KBM-7 (cell line): ENCODE measurements around the gene NUDCD2.
A peak's percentile ranks its signal among the peaks of the same experiment; 100 is the strongest.
"Not testable (repeated sequence)": the region's sequence is repeated elsewhere in the genome, so short reads cannot be mapped to it uniquely, and the experiment has no call there.

Source experiments
- DNase-seq: peaks from one replicate; pipeline ENCODE4 v3.0.0-alpha.2; 2015
- in situ Hi-C: fragments of 300-500 bp; cut with MboI; formaldehyde crosslinking; loops from 2 replicates; pipeline ENCODE4 v1.14.3; 2020; ENCODE audit warnings: low sequenced_read_pairs, low pct_unique_long_range_greater_than_20kb, mixed read lengths

Gene NUDCD2

DNA sequence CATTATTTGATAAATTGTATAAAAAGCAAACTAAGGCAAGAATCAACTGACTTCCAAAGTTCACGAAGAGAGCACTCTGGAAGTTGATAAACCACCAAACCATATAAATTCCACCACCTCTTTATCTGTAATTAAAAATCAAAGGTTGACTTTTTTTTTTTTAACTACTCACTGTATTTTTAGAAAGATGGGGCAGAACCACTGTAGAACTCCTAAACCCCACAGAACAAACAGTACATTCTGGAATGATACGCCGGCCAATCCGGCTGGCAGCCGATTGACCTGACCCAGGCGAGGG, 22.9 kb downstream of the NUDCD2 start:
- in situ Hi-C loops = no loop called here
- no peak for DNase-seq

DNA sequence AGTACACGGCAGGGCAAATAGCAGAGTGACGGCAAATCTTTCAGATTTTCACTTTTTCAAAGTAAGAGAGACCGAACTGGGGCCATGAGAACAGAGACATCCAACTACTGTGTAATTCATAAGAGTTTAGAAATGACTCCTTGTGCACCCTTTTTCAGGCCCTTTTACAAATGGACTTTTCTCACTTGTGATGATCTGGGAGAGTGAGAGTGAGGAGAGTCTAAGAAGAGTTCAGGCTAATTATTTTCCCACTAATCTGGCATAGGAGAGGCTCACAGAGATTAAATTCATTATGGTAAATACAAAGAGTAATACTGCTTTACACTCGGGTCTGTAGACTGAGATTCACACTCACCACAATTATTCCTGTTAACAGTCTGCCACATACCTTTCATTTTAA, 23.4 kb downstream of the NUDCD2 start:
- in situ Hi-C loops = no loop called here
- no peak for DNase-seq

DNA sequence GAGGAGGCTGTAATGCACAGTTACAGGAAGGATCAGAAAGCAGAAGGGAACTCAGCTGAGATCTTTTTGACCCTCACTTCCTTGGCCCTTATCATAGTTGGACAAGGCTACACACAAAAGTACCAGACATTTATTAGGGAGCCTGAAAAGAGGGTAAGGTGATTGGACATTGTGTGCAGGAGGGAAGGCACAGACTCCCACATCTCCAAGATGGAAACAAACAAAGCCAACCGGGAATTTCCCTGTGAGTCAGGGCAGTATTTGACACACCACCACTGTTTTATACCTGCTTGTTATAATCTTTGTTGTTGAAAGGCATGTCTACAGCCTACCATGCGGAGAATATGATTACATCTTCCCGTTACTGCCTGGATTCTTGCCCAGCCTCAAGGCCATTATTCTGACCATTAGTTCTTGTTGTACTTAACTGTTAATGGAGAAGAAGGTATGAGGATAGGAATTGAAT, 25.5 kb downstream of the NUDCD2 start:
- in situ Hi-C loops = no loop called here
- DNase-seq = peak; percentile 39

DNA sequence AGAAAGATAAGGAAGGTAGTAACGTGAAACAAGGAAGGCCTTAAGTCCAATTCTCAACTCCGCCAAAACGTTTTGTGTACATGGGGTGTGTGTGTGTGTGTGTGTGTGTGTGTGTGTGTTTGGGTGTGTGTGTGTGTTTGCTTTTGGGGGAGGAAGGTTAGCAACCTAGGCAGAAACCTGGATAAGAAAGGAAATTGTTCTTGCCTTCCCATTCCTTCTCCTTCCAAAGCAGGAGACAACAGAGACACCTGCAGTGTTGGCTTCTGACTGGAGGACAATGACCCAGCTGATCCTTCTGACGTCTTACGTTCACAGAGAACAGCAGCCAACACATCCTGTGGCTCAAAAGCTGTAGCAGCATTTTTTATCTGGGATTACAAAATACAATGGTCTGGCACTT, 26.6 kb downstream of the NUDCD2 start:
- in situ Hi-C loops = no loop called here
- no peak for DNase-seq

DNA sequence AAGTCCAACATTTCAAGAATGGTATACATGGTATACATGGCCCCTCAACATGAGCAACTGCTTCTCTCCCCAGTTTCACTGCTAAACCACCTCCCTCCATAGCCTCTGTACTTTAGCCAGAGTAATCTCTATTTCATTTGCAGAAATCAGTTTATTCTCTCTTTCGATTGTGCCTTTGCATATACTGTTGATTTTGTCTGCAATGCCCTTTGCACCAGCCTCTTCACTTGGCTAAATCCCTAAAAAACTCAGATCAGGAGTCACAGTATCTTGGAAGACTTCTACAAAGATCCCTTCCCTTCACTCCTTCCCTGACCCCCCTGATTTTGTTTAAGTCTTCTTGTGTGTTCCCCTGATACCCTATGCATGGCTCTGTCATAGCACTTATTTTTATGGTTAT, 27.4 kb downstream of the NUDCD2 start:
- in situ Hi-C loops = no loop called here
- no peak for DNase-seq

DNA sequence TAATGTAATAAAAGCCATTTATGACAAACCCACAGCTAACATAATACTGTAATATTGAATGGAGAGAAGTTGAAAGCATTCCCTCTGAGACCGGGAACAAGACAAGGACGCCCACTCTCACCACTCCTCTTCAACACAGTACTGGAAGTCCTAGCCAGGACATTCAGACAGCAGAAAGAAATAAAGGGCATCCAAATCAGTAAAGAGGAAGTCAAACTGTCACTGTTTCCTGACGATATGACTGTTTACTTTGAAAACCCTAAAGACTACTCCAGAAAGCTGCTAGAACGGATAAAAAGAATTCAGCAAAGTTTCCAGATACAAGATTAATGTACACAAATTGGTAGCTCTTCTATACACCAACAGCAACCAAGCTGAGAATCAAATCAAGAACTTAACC, 33.8 kb downstream of the NUDCD2 start:
- in situ Hi-C loops = not testable (repeated sequence)
- DNase-seq = peak; percentile 82

DNA sequence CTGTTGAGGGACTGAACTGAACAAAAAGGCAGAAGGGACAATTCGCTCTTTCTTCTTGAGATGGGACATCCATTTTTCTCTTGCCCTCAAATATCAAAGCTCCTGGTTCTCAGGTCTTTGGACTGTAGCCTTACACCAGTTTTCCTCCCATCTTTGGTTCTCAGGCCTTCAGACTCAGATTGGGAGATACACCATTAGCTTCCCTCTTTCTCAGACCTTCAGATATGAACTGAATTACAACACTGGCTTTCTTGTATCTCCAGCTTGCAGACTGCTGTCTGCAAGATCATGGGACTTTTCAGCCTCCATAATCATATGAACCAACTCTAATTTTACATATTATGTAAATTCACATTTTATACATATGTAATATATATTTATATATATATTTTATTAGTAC, 35.1 kb downstream of the NUDCD2 start:
- DNase-seq = no peak
- in situ Hi-C loops = no loop called here

DNA sequence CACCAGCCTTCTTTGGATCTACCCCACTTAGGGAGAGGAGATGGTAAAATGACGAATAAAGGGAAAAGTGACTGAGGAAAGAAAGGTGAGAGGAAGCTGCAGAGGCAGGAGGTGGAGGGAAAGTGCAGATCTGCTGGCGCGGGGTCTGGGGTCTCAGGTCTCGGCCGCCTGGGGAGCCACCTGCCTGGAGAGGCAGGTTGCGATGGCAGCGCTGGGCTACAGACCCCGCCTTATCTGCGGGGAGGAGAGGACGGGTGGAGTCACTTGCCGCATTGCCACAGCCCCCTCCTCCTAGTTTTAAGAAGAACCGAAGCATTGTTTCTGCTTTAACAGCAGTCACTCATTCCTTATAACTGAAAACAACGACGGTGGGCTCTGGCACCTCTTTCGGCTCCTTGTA, 44.2 kb downstream of the NUDCD2 start:
- in situ Hi-C loops, DNase-seq: not testable (repeated sequence)

DNA sequence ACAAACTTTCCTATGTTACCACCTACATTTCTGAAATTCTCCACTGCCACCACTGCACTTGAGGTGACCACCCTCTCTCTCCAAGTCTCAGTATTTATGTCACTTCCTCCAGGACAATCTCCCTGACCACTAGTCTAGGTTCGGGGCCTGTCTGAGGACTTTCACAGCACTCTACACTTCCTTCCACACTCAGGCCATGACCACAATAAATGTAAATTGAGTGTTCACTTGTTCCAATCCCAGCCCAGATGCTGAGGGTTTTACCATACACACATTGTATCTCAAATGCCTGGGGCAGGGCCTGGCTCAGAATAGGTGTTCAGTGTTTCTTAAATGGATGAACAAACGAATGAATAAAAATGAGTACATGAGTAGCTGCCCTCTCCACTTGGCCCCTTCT, 49.4 kb downstream of the NUDCD2 start:
- no peak for DNase-seq
- in situ Hi-C loops = no loop called here

DNA sequence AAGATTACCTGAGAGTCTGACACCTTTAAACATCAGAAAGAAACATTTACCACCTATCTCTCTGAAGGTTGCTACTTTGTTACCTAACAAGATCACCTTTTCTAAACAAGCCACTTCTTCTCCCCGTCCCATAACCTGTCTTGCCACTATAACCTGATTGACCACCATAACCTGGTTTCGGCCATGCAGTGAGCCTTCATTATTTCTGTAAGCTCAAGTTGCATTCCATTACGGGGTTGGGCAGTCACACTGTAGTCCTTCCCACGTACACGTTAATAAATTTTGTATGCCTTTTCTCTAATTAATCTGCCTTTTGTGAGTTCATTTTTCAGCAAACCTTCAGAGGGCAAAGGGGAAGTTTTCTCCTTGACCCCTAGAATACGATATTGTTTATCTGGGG, 50.5 kb downstream of the NUDCD2 start:
- DNase-seq = no peak
- in situ Hi-C loops = no loop called here

DNA sequence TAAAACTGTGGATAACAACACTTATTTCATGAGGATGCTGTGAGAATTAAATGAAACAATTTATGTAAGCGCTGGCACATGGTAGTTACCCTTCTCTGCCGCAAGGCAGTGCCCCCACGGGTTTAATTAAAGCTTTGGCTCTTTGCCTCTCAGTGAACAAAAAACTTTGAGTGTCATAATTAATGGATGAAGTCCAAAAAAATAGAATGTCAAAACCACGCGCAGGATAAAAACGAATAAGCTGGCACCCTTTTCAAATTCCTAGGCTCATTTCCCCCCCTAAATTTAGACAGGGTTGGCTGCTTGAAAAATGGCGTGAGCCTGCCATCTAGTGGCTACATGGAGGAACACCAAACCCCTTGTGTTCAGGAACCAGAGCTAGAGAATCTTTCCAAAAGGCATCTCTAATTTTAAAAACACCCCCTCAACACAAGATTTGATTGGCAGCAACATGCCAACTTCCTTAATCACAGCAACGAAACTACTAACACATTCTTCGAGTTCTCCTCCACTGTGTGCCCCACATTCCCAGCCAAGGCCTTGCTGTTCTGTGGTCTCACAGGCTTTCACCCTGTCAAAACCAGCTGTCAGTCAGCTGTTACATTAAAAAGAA, 51.5 kb downstream of the NUDCD2 start:
- peak; percentile 77 for DNase-seq
- in situ Hi-C loops = no loop called here

DNA sequence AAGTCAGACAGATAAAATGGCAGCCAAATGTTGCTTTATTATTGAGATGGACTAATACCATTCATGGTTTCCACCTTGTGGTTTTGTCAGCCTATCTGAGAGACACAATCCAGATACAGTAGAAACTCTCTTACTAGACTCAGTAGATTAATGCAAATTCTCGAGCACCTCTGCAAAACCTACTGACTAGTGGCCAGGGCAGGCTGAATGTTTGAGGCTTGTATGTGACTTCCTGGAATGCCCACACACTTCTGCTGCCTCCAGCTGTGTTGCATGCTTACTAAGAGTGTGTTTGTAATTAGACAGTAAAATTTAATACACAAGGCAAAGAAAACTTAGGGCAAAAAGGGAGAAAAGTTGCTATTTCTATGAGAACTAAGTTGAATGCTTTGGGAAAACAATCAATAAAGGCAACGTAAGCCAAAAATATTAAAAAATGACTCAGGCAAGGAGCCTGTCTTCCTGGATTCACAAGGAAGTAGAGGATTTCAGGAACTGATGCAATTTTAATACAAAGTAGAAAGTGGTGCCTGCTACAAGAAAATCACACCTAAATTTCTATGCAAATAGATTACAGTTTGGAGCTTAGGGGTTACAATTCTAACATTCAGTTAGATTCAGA, 52.8 kb downstream of the NUDCD2 start:
- in situ Hi-C loops = no loop called here
- peak; percentile 60 for DNase-seq

DNA sequence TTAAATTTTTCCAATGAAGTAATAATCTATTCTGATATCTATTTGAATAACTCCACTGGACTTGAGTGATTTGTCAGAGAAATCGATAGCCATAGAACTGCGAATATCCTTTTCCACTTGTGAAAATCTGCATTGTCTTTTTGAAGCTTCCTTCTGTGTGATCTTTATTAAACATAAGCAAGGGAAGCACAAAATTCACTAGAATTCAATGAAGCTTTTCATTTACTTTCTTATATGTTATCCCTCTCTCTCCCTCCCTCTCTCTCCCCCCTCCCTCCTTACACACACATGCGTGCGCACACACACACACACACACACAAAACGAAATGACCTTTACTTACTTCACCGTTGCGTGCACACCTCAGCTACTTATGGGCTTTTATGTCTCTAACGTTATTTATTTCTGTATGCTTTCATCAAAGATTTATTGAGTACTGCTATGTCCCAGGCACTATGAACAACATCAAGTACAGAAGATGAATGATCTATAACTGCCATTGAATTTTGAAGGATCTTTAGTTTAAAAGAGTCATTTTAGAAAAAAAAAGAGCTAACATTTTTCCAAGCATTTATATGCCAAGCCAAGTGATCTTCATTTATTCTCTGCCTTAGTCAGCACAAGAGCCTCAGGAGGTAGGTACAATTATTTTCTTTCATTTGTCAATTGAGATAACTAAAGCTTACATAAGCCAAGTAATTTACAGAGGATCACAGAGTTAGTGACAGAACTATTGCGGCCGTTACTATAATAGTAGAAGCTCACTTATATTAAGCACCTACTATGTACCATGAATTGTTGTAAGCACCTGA, 55.3 kb downstream of the NUDCD2 start:
- in situ Hi-C loops = no loop called here
- no peak for DNase-seq

DNA sequence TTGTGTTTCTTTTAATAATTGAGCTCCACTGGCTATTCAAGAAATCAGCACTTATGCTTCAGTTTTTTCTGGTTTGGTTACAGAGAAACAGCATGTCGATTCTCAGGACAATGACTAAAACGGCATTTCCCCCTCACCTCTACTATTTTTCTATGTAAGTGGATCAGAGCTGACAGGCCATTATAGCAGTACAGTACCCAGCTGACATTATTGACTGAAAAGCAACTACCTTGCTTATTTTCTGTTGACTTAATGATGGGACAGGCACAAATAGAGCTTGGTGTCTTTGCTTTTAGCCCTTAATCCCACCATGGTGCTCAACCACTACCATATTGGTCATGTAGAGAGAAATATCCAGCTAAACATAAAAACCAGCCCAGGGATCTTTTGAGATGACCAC, 57.9 kb downstream of the NUDCD2 start:
- DNase-seq = no peak
- in situ Hi-C loops = no loop called here

DNA sequence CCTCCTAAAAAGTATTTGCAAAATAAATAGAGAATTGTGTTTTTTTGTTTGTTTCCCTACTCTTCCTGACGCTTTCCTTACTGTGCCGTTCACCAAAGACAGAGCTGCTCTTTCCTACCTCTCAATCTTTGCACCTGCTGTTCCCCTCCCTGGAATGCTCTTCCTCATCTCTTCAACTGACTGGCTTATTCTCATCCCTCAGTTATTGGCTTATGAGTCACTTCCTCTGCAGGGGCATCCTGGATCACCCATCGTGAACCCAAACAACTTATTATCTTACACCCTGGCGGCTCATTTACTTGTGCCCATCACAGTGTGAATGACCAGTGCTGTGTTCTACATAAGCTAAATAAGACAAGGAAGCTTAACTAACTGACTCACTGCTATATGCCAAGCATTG, 58.6 kb downstream of the NUDCD2 start:
- no peak for DNase-seq
- in situ Hi-C loops = no loop called here

DNA sequence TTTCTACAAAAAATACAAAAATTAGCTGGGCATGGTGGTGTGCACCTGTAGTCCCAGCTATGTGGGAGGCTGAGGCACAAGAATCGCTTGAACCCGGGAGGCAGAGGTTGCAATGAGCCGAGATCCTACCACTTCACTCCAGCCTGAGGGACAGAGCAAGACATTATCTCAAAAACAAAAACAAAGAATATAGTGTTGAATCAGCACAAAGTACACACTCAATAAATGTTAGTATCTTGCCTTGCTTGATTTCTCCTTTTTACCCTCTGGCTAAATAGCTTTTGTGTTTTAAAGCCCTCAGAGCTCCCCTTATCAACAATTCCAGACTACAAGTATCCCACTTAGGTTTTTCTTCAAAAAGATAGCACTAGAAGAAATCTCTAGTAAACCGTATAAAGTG, 60.0 kb downstream of the NUDCD2 start:
- no peak for DNase-seq
- in situ Hi-C loops = no loop called here

DNA sequence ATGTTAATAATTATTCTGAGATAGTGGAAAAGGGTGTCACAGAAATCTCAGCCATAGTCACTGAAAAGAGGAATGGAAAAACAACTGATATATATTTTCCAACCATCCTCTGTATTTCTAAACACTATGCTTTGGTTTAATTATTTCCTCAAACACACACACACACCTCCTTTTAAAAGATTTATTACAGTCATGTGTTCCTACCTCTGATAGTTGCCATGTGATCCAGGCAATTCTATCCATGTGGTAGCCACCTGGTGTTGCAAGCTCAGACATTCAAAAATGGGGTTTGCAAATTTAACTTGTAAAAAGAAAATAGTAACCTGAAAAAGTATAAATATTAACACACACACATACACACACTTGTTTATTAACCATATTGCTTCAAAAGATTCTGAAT, 62.5 kb downstream of the NUDCD2 start:
- in situ Hi-C loops = no loop called here
- DNase-seq = no peak

DNA sequence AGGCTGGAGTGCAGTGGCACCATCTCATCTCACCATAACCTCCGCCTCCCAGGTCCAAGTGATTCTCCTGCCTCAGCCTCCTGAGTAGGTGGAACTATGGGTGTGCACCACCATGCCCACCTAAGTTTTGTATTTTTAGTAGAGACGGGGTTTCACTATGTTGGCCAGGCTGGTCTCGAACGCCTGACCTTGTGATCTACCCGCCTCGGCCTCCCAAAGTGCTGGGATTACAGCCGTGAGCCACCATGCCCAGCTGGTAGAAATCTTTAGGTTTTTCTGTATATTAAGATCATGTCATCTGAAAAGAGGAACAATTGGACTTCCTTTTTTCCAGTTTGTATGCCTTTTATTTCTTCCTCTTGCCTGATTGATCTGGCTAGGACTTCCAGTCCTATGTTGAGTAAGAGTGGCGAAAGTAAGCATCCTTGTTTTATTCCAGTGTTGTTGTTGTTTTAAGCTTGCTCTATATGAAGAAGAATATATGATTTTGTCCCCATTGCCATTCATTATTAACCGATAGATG, 63.0 kb downstream of the NUDCD2 start:
- in situ Hi-C loops = not testable (repeated sequence)
- peak; percentile 78 for DNase-seq
